DND-41 (cell line): ENCODE data around the gene RALGAPA2.

Source experiments
- ATAC-seq: fragments of 200-7000 bp; cut with Tn5 transposase; 3 replicates; pipeline ENCODE4 v1.9.1; 2021; ENCODE audit warnings: low read depth; ENCODE audit not compliant: insufficient read depth
- DNase-seq: peaks from one replicate; pipeline ENCODE4 v3.0.0-alpha.2; 2020
- H2AFZ ChIP-seq: 2 replicates; pipeline ENCODE4 v1.6.0; 2012; ENCODE audit warnings: low read depth, low read length
- H3K27ac ChIP-seq: 2 replicates; pipeline ENCODE4 v1.5.1; 2012; ENCODE audit warnings: low read length, inconsistent platforms
- H3K27me3 ChIP-seq: fragments of 200-600 bp; sonication (generic); 2 replicates; pipeline ENCODE4 v1.6.0; 2012; ENCODE audit warnings: low read length, mild to moderate bottlenecking, inconsistent platforms; ENCODE audit not compliant: insufficient read depth, poor library complexity
- H3K36me3 ChIP-seq: 2 replicates; pipeline ENCODE4 v1.5.1; 2012; ENCODE audit warnings: low read length, inconsistent platforms; ENCODE audit not compliant: insufficient read depth
- H3K4me1 ChIP-seq: 2 replicates; pipeline ENCODE4 v1.5.1; 2012; ENCODE audit warnings: mild to moderate bottlenecking, low read length; ENCODE audit not compliant: insufficient read depth
- H3K4me2 ChIP-seq: 2 replicates; pipeline ENCODE4 v1.6.0; 2012; ENCODE audit warnings: mild to moderate bottlenecking, moderate library complexity, low read length, inconsistent platforms; ENCODE audit not compliant: insufficient read depth
- H3K4me3 ChIP-seq, 2 experiments: fragments of 200-600 bp in 1 of 2; shearing (Covaris generic) in 1 of 2; 2 replicates each; pipeline ENCODE4 v1.5.1; 2012 to 2016; ENCODE audit warnings: inconsistent platforms in 2 of 2, low read length in 2 of 2, mild to moderate bottlenecking in 2 of 2, low read depth in 1 of 2, moderate library complexity in 1 of 2
- H3K79me2 ChIP-seq: 2 replicates; pipeline ENCODE4 v1.6.0; 2012; ENCODE audit warnings: low read length, inconsistent platforms; ENCODE audit not compliant: insufficient read depth
- H3K9ac ChIP-seq: 2 replicates; pipeline ENCODE4 v1.6.0; 2012; ENCODE audit warnings: low read depth, mild to moderate bottlenecking, inconsistent platforms, low read length, moderate library complexity
- H3K9me3 ChIP-seq: 2 replicates; pipeline ENCODE4 v1.5.1; 2012; ENCODE audit warnings: low read length, moderate library complexity, mild to moderate bottlenecking, inconsistent platforms; ENCODE audit not compliant: insufficient read depth, severe bottlenecking
- H4K20me1 ChIP-seq: 2 replicates; pipeline ENCODE4 v1.6.0; 2012; ENCODE audit warnings: low read length; ENCODE audit not compliant: insufficient read depth
- CTCF ChIP-seq: IDR thresholded peaks from 2 replicates; pipeline ENCODE4 v1.5.1; 2012; ENCODE audit warnings: borderline replicate concordance, low read length, moderate library complexity, mild to moderate bottlenecking; ENCODE audit not compliant: poor library complexity, severe bottlenecking; ENCODE audit errors: extremely low read depth
- EZH2 ChIP-seq: IDR thresholded peaks from 3 replicates; pipeline ENCODE4 v1.6.1; 2012; ENCODE audit warnings: borderline replicate concordance, low read depth, mild to moderate bottlenecking, moderate library complexity, low read length, inconsistent platforms; ENCODE audit not compliant: severe bottlenecking

Gene RALGAPA2

GRCh38 chr20:20412750-20413149, 299.7 kb downstream of the RALGAPA2 start:
- no peak overlapping the region for H3K27ac ChIP-seq
- DNase-seq (no peak), ATAC-seq (no peak)
- no peak overlapping the region for H3K4me3 ChIP-seq
- H3K4me2 ChIP-seq: no peak overlapping the region
- H2AFZ ChIP-seq: no peak overlapping the region
- H3K9me3 ChIP-seq: no peaks in the 10 kb centered on the region
- H3K27me3 ChIP-seq: no peaks in the 10 kb centered on the region
- H3K4me1 ChIP-seq: no peaks in the 10 kb centered on the region
- H3K9ac ChIP-seq: no peak overlapping the region
- no peaks in the 10 kb centered on the region for H3K79me2 ChIP-seq
- no peak for TF ChIP-seq EZH2
- TF ChIP-seq CTCF: no peak
- H4K20me1 ChIP-seq: no peaks in the 10 kb centered on the region
- no peaks in the 10 kb centered on the region for H3K36me3 ChIP-seq

GRCh38 chr20:20411836-20412235, 300.6 kb downstream of the RALGAPA2 start:
- H4K20me1 ChIP-seq: no peaks in the 10 kb centered on the region

GRCh38 chr20:20411402-20411801, 301.0 kb downstream of the RALGAPA2 start:
- no peak overlapping the region for H3K27ac ChIP-seq
- no peaks in the 10 kb centered on the region for H3K4me1 ChIP-seq
- H3K27me3 ChIP-seq: no peaks in the 10 kb centered on the region
- DNase-seq (no peak), ATAC-seq (no peak)
- H3K36me3 ChIP-seq: no peaks in the 10 kb centered on the region
- TF ChIP-seq EZH2 (no peak), CTCF (no peak)
- H4K20me1 ChIP-seq: no peaks in the 10 kb centered on the region
- H3K9me3 ChIP-seq: no peaks in the 10 kb centered on the region
- H3K4me2 ChIP-seq: no peak overlapping the region
- H3K9ac ChIP-seq: no peak overlapping the region
- H3K79me2 ChIP-seq: no peaks in the 10 kb centered on the region
- no peak overlapping the region for H2AFZ ChIP-seq
- H3K4me3 ChIP-seq: no peak overlapping the region

More at GRCh38 chr20:20411836-20412235, 300.6 kb downstream of the RALGAPA2 start:
- no peaks in the 10 kb centered on the region for H3K79me2 ChIP-seq
- no peak overlapping the region for H2AFZ ChIP-seq
- no peaks in the 10 kb centered on the region for H3K9me3 ChIP-seq
- no peak overlapping the region for H3K4me2 ChIP-seq
- H3K27ac ChIP-seq: no peak overlapping the region
- H3K4me3 ChIP-seq: no peak overlapping the region
- no peaks in the 10 kb centered on the region for H3K36me3 ChIP-seq
- H3K9ac ChIP-seq: no peak overlapping the region
- no peaks in the 10 kb centered on the region for H3K4me1 ChIP-seq
- no peak for ATAC-seq
- no peak for DNase-seq
- no peak for TF ChIP-seq EZH2
- no peak for TF ChIP-seq CTCF
- H3K27me3 ChIP-seq: no peaks in the 10 kb centered on the region

GRCh38 chr20:20410678-20411077, 301.8 kb downstream of the RALGAPA2 start:
- no peak for DNase-seq
- no peak overlapping the region for H3K27ac ChIP-seq

More at GRCh38 chr20:20410678-20411077, 301.8 kb downstream of the RALGAPA2 start:
- Histone ChIP-seq H3K27me3 (no peaks in the 10 kb centered on the region), H3K9me3 (no peaks in the 10 kb centered on the region), H2AFZ (no peak overlapping the region), H3K36me3 (no peaks in the 10 kb centered on the region), H3K4me1 (no peaks in the 10 kb centered on the region), H3K4me2 (no peak overlapping the region), H4K20me1 (no peaks in the 10 kb centered on the region), H3K79me2 (no peaks in the 10 kb centered on the region), H3K4me3 (no peak overlapping the region), H3K9ac (no peak overlapping the region)
- TF ChIP-seq EZH2 (no peak), CTCF (no peak)
- ATAC-seq: no peak
